Activated B cell treated with CpG ODN at 0.5 μM for 24 hours (primary cell): Measurements from ENCODE around the gene DMRTB1. TPM values are rescaled to one million over a fixed set of nuclear protein-coding genes. Genes with fewer than 3 reads are reported as not detected.

Experiments used
- ATAC-seq: fragments of 200-7000 bp; cut with Tn5 transposase; one replicate; pipeline ENCODE4 v1.10.0; 2021; ENCODE audit warnings: low read depth, mild to moderate bottlenecking, moderate library complexity
- CTCF ChIA-PET: fragments of 350-600 bp; sonication (Branson Sonifier 250); formaldehyde crosslinking; loops from one replicate; lab custom pipeline; 2021; ENCODE audit warnings: antibody characterized with exemption; lab: Charles Lee
- POLR2A ChIA-PET: fragments of 350-600 bp; sonication (Branson Sonifier 250); formaldehyde crosslinking; loops from one replicate; lab custom pipeline; 2021; ENCODE audit warnings: antibody characterized with exemption; lab: Charles Lee
- DNase-seq: peaks from one replicate; pipeline ENCODE4 v3.0.0; 2022
- H3K27ac Mint-ChIP-seq: one replicate; pipeline ENCODE4 v1.8.0; 2020; ENCODE audit warnings: mixed read lengths
- H3K27me3 Mint-ChIP-seq: one replicate; pipeline ENCODE4 v1.8.0; 2021; ENCODE audit warnings: mixed read lengths
- H3K36me3 Mint-ChIP-seq: one replicate; pipeline ENCODE4 v1.8.0; 2021; ENCODE audit warnings: low read depth, mixed read lengths
- H3K4me1 Mint-ChIP-seq: one replicate; pipeline ENCODE4 v1.8.0; 2021; ENCODE audit warnings: mixed read lengths
- H3K4me3 Mint-ChIP-seq: one replicate; pipeline ENCODE4 v1.8.0; 2020; ENCODE audit warnings: mild to moderate bottlenecking, mixed read lengths
- H3K9me3 Mint-ChIP-seq: one replicate; pipeline ENCODE4 v1.8.0; 2020; ENCODE audit warnings: mixed read lengths
- CTCF ChIP-seq: fragments of 200-600 bp; IDR thresholded peaks from one replicate; pipeline ENCODE4 v1.8.0; 2022; ENCODE audit warnings: antibody characterized with exemption, mild to moderate bottlenecking
- intact Hi-C: fragments of 100-400 bp; cut with micrococcal nuclease; formaldehyde crosslinking; loops from one replicate; pipeline ENCODE4 v1.15.1; 2024
- total RNA-seq: library from RNA; stranded (reverse); gene quantifications from 2 replicates; pipeline ENCODE4 v1.2.3, GENCODE V29; 2022

The DMRTB1 gene
- total RNA-seq, 1 donor from 2014 or later: not detected

DNA sequence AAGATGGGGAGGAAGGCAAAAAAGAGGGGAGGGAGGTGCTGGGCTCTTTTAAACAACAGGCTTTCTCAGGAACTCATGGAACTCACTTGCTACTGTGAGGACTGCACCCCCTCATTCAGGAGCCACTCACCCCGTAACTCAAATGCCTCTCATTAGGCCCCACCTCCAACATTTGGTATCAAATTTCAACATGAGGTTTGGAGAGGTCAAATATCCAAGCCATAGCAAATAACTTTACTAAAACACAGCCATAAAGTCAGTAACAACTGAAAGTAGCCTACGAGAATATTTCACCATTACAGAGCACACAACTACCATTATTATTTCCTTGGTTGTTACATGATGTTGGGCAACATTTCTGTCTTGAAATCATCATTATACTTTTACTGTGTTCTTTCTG, 13.1 kb upstream of the DMRTB1 start:
- TF ChIP-seq CTCF: no peak
- intact Hi-C loops: no loop called here
- DNase-seq (no peak), ATAC-seq (no peak)
- no peaks in the 10 kb centered on the region for H3K36me3 Mint-ChIP-seq
- H3K9me3 Mint-ChIP-seq: no peaks in the 10 kb centered on the region
- no peak overlapping the region for H3K4me3 Mint-ChIP-seq
- no peaks in the 10 kb centered on the region for H3K4me1 Mint-ChIP-seq
- CTCF ChIA-PET: no interaction called here
- POLR2A ChIA-PET: no interaction called here
- peaks cover 14% of the 10 kb centered on the region for H3K27me3 Mint-ChIP-seq
- no peak overlapping the region for H3K27ac Mint-ChIP-seq

DNA sequence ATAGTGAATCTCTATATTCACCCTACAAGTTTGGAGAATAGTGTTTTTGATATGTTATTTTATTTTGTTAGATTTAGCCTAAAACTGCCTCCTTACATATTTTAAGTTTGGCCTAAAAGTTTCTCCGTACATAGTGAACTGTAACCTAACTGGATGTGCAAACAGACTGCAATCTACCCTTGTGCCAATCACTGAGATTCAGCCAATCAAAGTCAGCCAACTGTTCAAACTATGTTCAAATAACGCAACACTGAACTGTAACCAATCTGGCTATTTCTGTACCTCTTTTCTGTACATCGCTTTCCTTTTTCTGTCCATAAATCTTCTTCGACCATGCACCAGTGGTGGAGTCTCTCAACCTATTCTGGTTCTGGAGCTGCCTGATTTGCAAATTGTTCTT, 11.8 kb upstream of the DMRTB1 start:
- intact Hi-C loops: no loop called here
- ChIA-PET CTCF (no interaction called here), POLR2A (interaction anchor here (0.5 kb wide), 1 partner anchor 76 kb away, joined by 3 read pairs; no protein-coding TSS in a partner anchor)
- Mint-ChIP-seq H3K4me1 (no peaks in the 10 kb centered on the region), H3K27me3 (peaks cover 14% of the 10 kb centered on the region), H3K4me3 (no peak overlapping the region), H3K36me3 (no peaks in the 10 kb centered on the region), H3K9me3 (no peaks in the 10 kb centered on the region), H3K27ac (no peak overlapping the region)
- no peak for ATAC-seq
- no peak for TF ChIP-seq CTCF
- DNase-seq: no peak

- Mint-ChIP-seq H3K9me3 (no peaks in the 10 kb centered on the region), H3K4me3 (no peak overlapping the region), H3K36me3 (no peaks in the 10 kb centered on the region), H3K27ac (no peak overlapping the region), H3K27me3 (peaks cover 14% of the 10 kb centered on the region), H3K4me1 (no peaks in the 10 kb centered on the region)
- DNase-seq (no peak), ATAC-seq (no peak)
- ChIA-PET CTCF (no interaction called here), POLR2A (no interaction called here)
- TF ChIP-seq CTCF: no peak
- intact Hi-C loops: no loop called here
These were observed 10.9 kb upstream of the DMRTB1 start for GRCh38 chr1:53448241-53448841.

DNA sequence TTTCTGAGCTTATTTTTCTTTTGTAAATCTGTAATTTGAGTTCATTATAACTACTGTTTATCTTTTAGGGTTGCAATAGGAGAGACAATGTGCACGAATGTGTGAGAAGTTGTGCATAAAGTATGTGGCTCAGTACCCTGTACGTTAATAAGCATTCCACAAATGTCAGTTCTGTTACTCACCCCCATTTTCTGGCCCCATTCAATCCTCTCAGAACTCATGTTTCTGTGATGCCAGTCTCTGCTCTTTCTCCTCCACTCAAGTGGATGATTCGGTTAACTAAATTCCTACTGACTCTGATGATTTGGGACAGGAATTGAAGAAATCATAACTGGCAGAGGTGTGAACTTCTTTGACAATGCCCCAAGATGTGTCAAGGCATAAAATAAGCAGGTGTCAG, 10.2 kb upstream of the DMRTB1 start:
- ChIA-PET POLR2A (no interaction called here), CTCF (no interaction called here)
- intact Hi-C loops: no loop called here
- H3K4me1 Mint-ChIP-seq: no peaks in the 10 kb centered on the region
- H3K27ac Mint-ChIP-seq: no peak overlapping the region
- H3K9me3 Mint-ChIP-seq: no peaks in the 10 kb centered on the region
- ATAC-seq: no peak
- peaks cover 16% of the 10 kb centered on the region for H3K27me3 Mint-ChIP-seq
- TF ChIP-seq CTCF: no peak
- no peaks in the 10 kb centered on the region for H3K36me3 Mint-ChIP-seq
- no peak overlapping the region for H3K4me3 Mint-ChIP-seq
- no peak for DNase-seq

DNA sequence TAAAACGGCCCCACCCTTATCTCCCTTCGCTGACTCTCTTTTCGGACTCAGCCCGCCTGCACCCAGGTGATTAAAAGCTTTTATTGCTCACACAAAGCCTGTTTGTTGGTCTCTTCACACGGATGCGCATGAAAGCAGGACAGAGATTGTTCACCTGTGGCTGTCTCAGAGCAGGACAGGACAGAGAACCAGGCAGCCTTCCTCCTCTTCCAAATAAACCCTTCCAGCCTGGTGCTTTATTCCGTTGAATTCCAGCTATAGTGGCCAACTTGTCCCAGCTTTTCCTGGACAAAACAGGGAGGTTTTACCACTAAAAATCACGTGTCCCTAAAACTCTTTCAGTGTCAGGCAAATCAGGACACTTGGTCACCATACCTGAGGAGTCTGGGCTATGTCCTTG, 9.5 kb upstream of the DMRTB1 start:
- DNase-seq: no peak
- H3K9me3 Mint-ChIP-seq: no peaks in the 10 kb centered on the region
- CTCF ChIA-PET: no interaction called here
- no peak overlapping the region for H3K27ac Mint-ChIP-seq
- no peak for ATAC-seq
- H3K36me3 Mint-ChIP-seq: no peaks in the 10 kb centered on the region
- TF ChIP-seq CTCF: no peak
- peaks cover 16% of the 10 kb centered on the region for H3K27me3 Mint-ChIP-seq
- H3K4me1 Mint-ChIP-seq: no peaks in the 10 kb centered on the region
- H3K4me3 Mint-ChIP-seq: no peak overlapping the region
- POLR2A ChIA-PET: no interaction called here
- intact Hi-C loops: no loop called here
